Gastrocnemius medialis (tissue), 4 donors: ENCODE data around the gene PACSIN2. TPM values are rescaled to one million over a fixed set of nuclear protein-coding genes. Genes with fewer than 3 reads are reported as not detected.

Experiments used
- ATAC-seq, 2 donors: fragments of 150-250 bp; one replicate each; pipeline ENCODE4 v1.9.1; 2016
- DNase-seq, 2 donors: peaks; one replicate each; pipeline ENCODE4 v3.0.0-alpha.2; 2019
- H3K27ac ChIP-seq, 4 donors: fragments of 200-600 bp; sonication (generic); 1 replicate in 1 of 4; 2 replicates in 3 of 4; pipeline ENCODE4 v1.5.1; 2016 to 2018; ENCODE audit warnings: mild to moderate bottlenecking in 2 of 4, moderate library complexity in 1 of 4
- H3K27me3 ChIP-seq, 3 donors: fragments of 200-600 bp; sonication (generic) in 2 of 3; 1 replicate in 1 of 3; 2 replicates in 2 of 3; pipeline versions ENCODE4 v1.5.1 to v1.6.0; 2016 to 2019; ENCODE audit warnings: mild to moderate bottlenecking in 1 of 3, moderate library complexity in 1 of 3
- H3K36me3 ChIP-seq, 2 donors: fragments of 200-600 bp; sonication (generic) in 1 of 2; one replicate each; pipeline ENCODE4 v1.5.1; 2017 to 2018
- H3K4me1 ChIP-seq, 2 donors: fragments of 200-600 bp; sonication (generic) in 1 of 2; one replicate each; pipeline ENCODE4 v1.5.1; 2016 to 2017; ENCODE audit warnings: mild to moderate bottlenecking in 2 of 2
- H3K4me3 ChIP-seq, 4 donors: fragments of 200-600 bp; sonication (generic) in 3 of 4; 1 replicate in 1 of 4; 2 replicates in 3 of 4; pipeline ENCODE4 v1.5.1; 2016 to 2019; ENCODE audit warnings: mild to moderate bottlenecking in 2 of 4
- H3K9me3 ChIP-seq, 3 donors: fragments of 200-600 bp; sonication (generic) in 2 of 3; 1 replicate in 1 of 3; 2 replicates in 2 of 3; pipeline ENCODE4 v1.5.1; 2016 to 2019
- POLR2A ChIP-seq, 2 donors: fragments of 450-650 bp; IDR thresholded peaks; one replicate each; pipeline ENCODE4 v1.6.1; 2017; ENCODE audit warnings: antibody characterized with exemption in 2 of 2, mild to moderate bottlenecking in 2 of 2, moderate library complexity in 2 of 2
- in situ Hi-C, 4 donors: fragments of 200-750 bp; cut with MboI; loops; one replicate each; pipeline versions ENCODE4 v1.15.0 to v1.8.0; 2017; ENCODE audit warnings: low sequenced_read_pairs in 4 of 4
- intact Hi-C: fragments of 100-400 bp; cut with DNase I; formaldehyde crosslinking; loops from one replicate; pipeline ENCODE4 v1.15.1; 2023; ENCODE audit warnings: low total_unique reads
- total RNA-seq, 4 donors: library from RNA; depleted of rRNA; stranded (reverse); fragments of >200 nt; gene quantifications; one replicate each; pipeline versions ENCODE4 v1.1.0 to v1.2.3, GENCODE V29; 2016
- TF ChIP-seq, protein P1 (sequence below), 5 experiments: fragments of 450-650 bp in 3 of 5; fragments of 200-600 bp in 2 of 5; sonication (generic) in 2 of 5; IDR thresholded peaks in 4 of 5; conservative IDR thresholded peaks in 1 of 5; 1 replicate in 4 of 5; 2 replicates in 1 of 5; pipeline ENCODE4 v1.5.1; 2016 to 2019; ENCODE audit warnings: antibody characterized with exemption in 5 of 5, mild to moderate bottlenecking in 3 of 5, moderate library complexity in 3 of 5

PACSIN2 gene
- total RNA-seq, 4 donors from 2014 or later = 37.3 to 45.9 (median 39.8) TPM

DNA sequence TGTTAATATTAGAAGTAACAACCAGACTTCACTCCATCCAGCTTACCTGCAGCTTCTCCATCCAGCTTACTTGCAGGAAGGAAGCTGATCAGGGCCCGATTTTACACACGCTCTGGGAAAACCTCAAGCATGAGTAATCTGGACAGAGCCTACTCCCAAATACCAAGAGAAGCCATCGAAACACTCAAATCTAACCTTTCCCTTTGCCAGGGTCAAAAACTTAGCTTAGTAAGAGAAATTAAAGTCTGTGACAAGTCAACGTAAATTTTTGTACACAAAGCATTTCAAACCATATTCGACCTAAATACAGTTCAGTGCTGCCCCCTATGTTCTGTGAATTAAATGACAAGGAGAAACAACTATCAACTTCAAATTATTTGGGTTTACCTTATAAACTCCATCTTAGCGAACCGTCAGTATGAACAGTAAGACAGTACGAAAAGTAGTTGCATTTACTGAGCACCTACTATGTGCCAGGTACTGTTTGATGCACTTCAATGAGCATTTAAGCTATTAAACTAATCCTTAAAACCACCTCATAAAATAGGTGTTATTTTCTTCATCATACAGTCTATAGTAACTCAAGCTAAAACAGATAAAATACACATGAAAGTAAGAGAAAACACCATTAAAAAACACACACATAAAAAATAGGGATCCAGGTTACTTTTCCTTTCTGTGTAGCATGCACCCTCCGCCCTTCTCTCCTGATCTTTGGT is 194.7 kb downstream of the PACSIN2 start:
- TF ChIP-seq POLR2A (IDR thresholded peaks at IDR 0.05) = no peak
- TF ChIP-seq, protein P1, sequence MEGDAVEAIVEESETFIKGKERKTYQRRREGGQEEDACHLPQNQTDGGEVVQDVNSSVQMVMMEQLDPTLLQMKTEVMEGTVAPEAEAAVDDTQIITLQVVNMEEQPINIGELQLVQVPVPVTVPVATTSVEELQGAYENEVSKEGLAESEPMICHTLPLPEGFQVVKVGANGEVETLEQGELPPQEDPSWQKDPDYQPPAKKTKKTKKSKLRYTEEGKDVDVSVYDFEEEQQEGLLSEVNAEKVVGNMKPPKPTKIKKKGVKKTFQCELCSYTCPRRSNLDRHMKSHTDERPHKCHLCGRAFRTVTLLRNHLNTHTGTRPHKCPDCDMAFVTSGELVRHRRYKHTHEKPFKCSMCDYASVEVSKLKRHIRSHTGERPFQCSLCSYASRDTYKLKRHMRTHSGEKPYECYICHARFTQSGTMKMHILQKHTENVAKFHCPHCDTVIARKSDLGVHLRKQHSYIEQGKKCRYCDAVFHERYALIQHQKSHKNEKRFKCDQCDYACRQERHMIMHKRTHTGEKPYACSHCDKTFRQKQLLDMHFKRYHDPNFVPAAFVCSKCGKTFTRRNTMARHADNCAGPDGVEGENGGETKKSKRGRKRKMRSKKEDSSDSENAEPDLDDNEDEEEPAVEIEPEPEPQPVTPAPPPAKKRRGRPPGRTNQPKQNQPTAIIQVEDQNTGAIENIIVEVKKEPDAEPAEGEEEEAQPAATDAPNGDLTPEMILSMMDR (IDR thresholded peaks at IDR 0.05 in 4 of 5, conservative IDR thresholded peaks at IDR 0.05 in 1 of 5) = peak in 3 of 5 experiments; percentile 41 to 59 (median 52)
- H3K9me3 ChIP-seq = no peaks in the 10 kb centered on the region
- no peak for DNase-seq
- intact Hi-C loops = no loop called here
- H3K27ac ChIP-seq = peak overlapping the region in 2 of 4 donors; percentile 11 to 20
- no peaks in the 10 kb centered on the region for H3K27me3 ChIP-seq
- in situ Hi-C loops = loop anchor here in 2 of 4 donors (25.0 kb wide), 1 partner anchor 158 kb away; no protein-coding TSS in a partner anchor
- peaks cover 0 to 27% of the 10 kb centered on the region in 2 donors for H3K36me3 ChIP-seq
- peaks cover 8 to 13% of the 10 kb centered on the region in 2 donors for H3K4me1 ChIP-seq
- peak in 1 of 2 donors; percentile 51 for ATAC-seq
- H3K4me3 ChIP-seq = no peak overlapping the region

Other genes starting within 250 kb of the PACSIN2 start
- 10 to 100 TPM; 28.2 to 43.8 (median 36.0) TPM for gene ARFGAP3, start 157.9 kb downstream of the PACSIN2 start, total RNA-seq
- 1 to 10 TPM; 1.3 to 2.0 (median 1.8) TPM for gene TTLL1, start 74.2 kb upstream of the PACSIN2 start, total RNA-seq
- gene BIK, start 95.6 kb upstream of the PACSIN2 start, total RNA-seq = not detected
- gene MCAT, start 128.2 kb upstream of the PACSIN2 start, total RNA-seq = 10 to 100 TPM; 18.2 to 33.7 (median 31.1) TPM
- 100 to 1,000 TPM; 101 to 174 (median 113) TPM for gene TSPO, start 136.4 kb upstream of the PACSIN2 start, total RNA-seq
- gene TTLL12, start 172.0 kb upstream of the PACSIN2 start, total RNA-seq = 10 to 100 TPM; 13.7 to 41.8 (median 19.6) TPM